Measurements from ENCODE around the gene DNAJC27.

DNAJC27 gene

GRCh38 chr2:25009954-25010353 is 38.2 kb upstream of the DNAJC27 start:
- H3K4me3 ChIP-seq (ENCODE audit: low read length, poor library complexity, severe bottlenecking): no peak overlapping the region
- TF ChIP-seq EZH2phosphoT487 (IDR thresholded peaks at IDR 0.05; ENCODE audit: borderline replicate concordance): no peak
- TF ChIP-seq CTCF (conservative IDR thresholded peaks at IDR 0.05; ENCODE audit: low read length): no peak
- no peak overlapping the region for H2AFZ ChIP-seq (ENCODE audit: low read length)
- no peak overlapping the region for H3K9ac ChIP-seq (ENCODE audit: low read depth, low read length, poor library complexity, severe bottlenecking)
- H3K27me3 ChIP-seq (ENCODE audit: insufficient read depth, low read length, poor library complexity, severe bottlenecking): no peaks in the 10 kb centered on the region
- H3F3A ChIP-seq (ENCODE audit: low read depth): no peaks in the 10 kb centered on the region
- H4K20me1 ChIP-seq (ENCODE audit: insufficient read depth, low read length, poor library complexity, severe bottlenecking): no peaks in the 10 kb centered on the region
- no peaks in the 10 kb centered on the region for H3K4me1 ChIP-seq (ENCODE audit: insufficient read depth, low read length, poor library complexity, severe bottlenecking)
- H3K36me3 ChIP-seq (ENCODE audit: insufficient read depth, low read length): no peaks in the 10 kb centered on the region
- no peaks in the 10 kb centered on the region for H3K9me2 ChIP-seq (replicated peaks; ENCODE audit: low read depth, low read length)
- no peaks in the 10 kb centered on the region for H3K9me3 ChIP-seq (ENCODE audit: insufficient read depth, low read depth, low read length)
- H3K4me2 ChIP-seq (ENCODE audit: low read depth, low read length, poor library complexity, severe bottlenecking): no peak overlapping the region
- no peaks in the 10 kb centered on the region for H3K79me2 ChIP-seq (ENCODE audit: insufficient read depth, low read length)

GRCh38 chr2:25002066-25002465 is 30.3 kb upstream of the DNAJC27 start:
- Histone ChIP-seq H3K79me2 (ENCODE audit: insufficient read depth, low read length) (no peaks in the 10 kb centered on the region), H3K9me3 (ENCODE audit: insufficient read depth, low read depth, low read length) (no peaks in the 10 kb centered on the region), H3K4me2 (ENCODE audit: low read depth, low read length, poor library complexity, severe bottlenecking) (no peak overlapping the region), H3K9me2 (replicated peaks; ENCODE audit: low read depth, low read length) (no peaks in the 10 kb centered on the region), H3K36me3 (ENCODE audit: insufficient read depth, low read length) (no peaks in the 10 kb centered on the region), H3K4me3 (ENCODE audit: low read length, poor library complexity, severe bottlenecking) (no peak overlapping the region), H3K27me3 (ENCODE audit: insufficient read depth, low read length, poor library complexity, severe bottlenecking) (no peaks in the 10 kb centered on the region), H3K4me1 (ENCODE audit: insufficient read depth, low read length, poor library complexity, severe bottlenecking) (no peaks in the 10 kb centered on the region), H4K20me1 (ENCODE audit: insufficient read depth, low read length, poor library complexity, severe bottlenecking) (no peaks in the 10 kb centered on the region), H2AFZ (ENCODE audit: low read length) (no peak overlapping the region), H3F3A (ENCODE audit: low read depth) (no peaks in the 10 kb centered on the region), H3K9ac (ENCODE audit: low read depth, low read length, poor library complexity, severe bottlenecking) (no peak overlapping the region)
- TF ChIP-seq CTCF (conservative IDR thresholded peaks at IDR 0.05; ENCODE audit: low read length) (no peak), EZH2phosphoT487 (IDR thresholded peaks at IDR 0.05; ENCODE audit: borderline replicate concordance) (no peak)

- no peak overlapping the region for H3K9ac ChIP-seq (ENCODE audit: low read depth, low read length, poor library complexity, severe bottlenecking)
- no peaks in the 10 kb centered on the region for H3K36me3 ChIP-seq (ENCODE audit: insufficient read depth, low read length)
- H3K9me2 ChIP-seq (replicated peaks; ENCODE audit: low read depth, low read length): no peaks in the 10 kb centered on the region
- H3K79me2 ChIP-seq (ENCODE audit: insufficient read depth, low read length): no peaks in the 10 kb centered on the region
- no peaks in the 10 kb centered on the region for H3F3A ChIP-seq (ENCODE audit: low read depth)
- no peaks in the 10 kb centered on the region for H3K9me3 ChIP-seq (ENCODE audit: insufficient read depth, low read depth, low read length)
- H2AFZ ChIP-seq (ENCODE audit: low read length): no peak overlapping the region
- no peaks in the 10 kb centered on the region for H3K4me1 ChIP-seq (ENCODE audit: insufficient read depth, low read length, poor library complexity, severe bottlenecking)
- no peaks in the 10 kb centered on the region for H4K20me1 ChIP-seq (ENCODE audit: insufficient read depth, low read length, poor library complexity, severe bottlenecking)
- no peak for TF ChIP-seq CTCF (conservative IDR thresholded peaks at IDR 0.05; ENCODE audit: low read length)
- no peak for TF ChIP-seq EZH2phosphoT487 (IDR thresholded peaks at IDR 0.05; ENCODE audit: borderline replicate concordance)
- H3K4me3 ChIP-seq (ENCODE audit: low read length, poor library complexity, severe bottlenecking): no peak overlapping the region
- H3K27me3 ChIP-seq (ENCODE audit: insufficient read depth, low read length, poor library complexity, severe bottlenecking): no peaks in the 10 kb centered on the region
- H3K4me2 ChIP-seq (ENCODE audit: low read depth, low read length, poor library complexity, severe bottlenecking): no peak overlapping the region
Observed at GRCh38 chr2:25001325-25001637, 29.5 kb upstream of the DNAJC27 start.
